Measurements from ENCODE around the gene RGS9. TPM values are rescaled to one million over a fixed set of nuclear protein-coding genes. Genes with fewer than 3 reads are reported as not detected.

The RGS9 gene
- total and polyA plus RNA-seq, 10 of the 15 experiments (the other 5 are each of a cell fraction or from before 2014, with no cell fraction given) = 1.1 to 10.6 (median 5.6) TPM

DNA sequence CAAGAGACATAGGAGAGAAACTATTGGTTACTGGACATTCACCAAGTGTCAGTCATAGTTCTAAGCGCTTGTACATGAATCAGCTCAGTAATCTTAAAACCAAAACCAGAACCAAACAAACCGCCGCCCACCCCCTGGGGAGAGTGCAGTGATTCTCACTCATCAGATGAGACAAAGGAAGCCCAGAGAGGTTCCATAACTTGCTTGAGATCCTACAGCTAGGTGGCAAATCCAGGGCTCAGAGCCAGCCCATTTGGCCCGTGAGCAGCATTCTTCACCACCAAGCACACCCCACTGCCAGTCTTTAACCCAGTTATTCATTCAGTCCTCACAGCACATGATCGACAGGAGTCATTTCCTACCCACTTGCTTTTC, 37.2 kb upstream of the RGS9 start (continued):
- TF ChIP-seq MXI1 (IDR thresholded peaks at IDR 0.05; ENCODE audit: low read depth, low read length) (peak; percentile 22; the same call in 1 of the 2 replicates), ZZZ3 (IDR thresholded peaks at IDR 0.05; ENCODE audit: control insufficient read depth, insufficient read length, low read depth) (no peak), CBX3 (IDR thresholded peaks at IDR 0.05; ENCODE audit: borderline replicate concordance, low read depth) (no peak), MTA2 (IDR thresholded peaks at IDR 0.05; ENCODE audit: low read depth) (0 out of 2 replicates have a peak, but pooled peaks have one; percentile 57), JUNB (IDR thresholded peaks at IDR 0.05) (peak; percentile 71), SMARCA5 (IDR thresholded peaks at IDR 0.05) (peak; percentile 64; the same call in 1 of the 2 replicates), BCL11A (IDR thresholded peaks at IDR 0.05; ENCODE audit: low read depth, low read length) (peak; percentile 65; the same call in 1 of the 2 replicates), DPF2 (IDR thresholded peaks at IDR 0.05) (no peak), POLR2AphosphoS2 (IDR thresholded peaks at IDR 0.05; ENCODE audit: low read depth, low read length) (no peak), IKZF1 (conservative IDR thresholded peaks at IDR 0.05) (peak; percentile 38; the same call in 1 of the 2 replicates), RAD21 (IDR thresholded peaks at IDR 0.05; ENCODE audit: insufficient read depth, low read depth, low read length) (no peak), SMC3 (IDR thresholded peaks at IDR 0.05; ENCODE audit: borderline replicate concordance, low read length) (0 out of 2 replicates have a peak, but pooled peaks have one; percentile 14), TARDBP (IDR thresholded peaks at IDR 0.05; ENCODE audit: borderline replicate concordance) (0 out of 2 replicates have a peak, but pooled peaks have one; percentile 35), HSF1 (IDR thresholded peaks at IDR 0.05; ENCODE audit: low read depth, low read length) (no peak), NR2C2 (IDR thresholded peaks at IDR 0.05; ENCODE audit: borderline replicate concordance, control insufficient read depth, insufficient read length, low read depth) (no peak), YY1 (IDR thresholded peaks at IDR 0.05; ENCODE audit: low read depth, low read length) (no peak; the same call in 1 of the 2 replicates)
- TF ChIP-seq, protein P1, sequence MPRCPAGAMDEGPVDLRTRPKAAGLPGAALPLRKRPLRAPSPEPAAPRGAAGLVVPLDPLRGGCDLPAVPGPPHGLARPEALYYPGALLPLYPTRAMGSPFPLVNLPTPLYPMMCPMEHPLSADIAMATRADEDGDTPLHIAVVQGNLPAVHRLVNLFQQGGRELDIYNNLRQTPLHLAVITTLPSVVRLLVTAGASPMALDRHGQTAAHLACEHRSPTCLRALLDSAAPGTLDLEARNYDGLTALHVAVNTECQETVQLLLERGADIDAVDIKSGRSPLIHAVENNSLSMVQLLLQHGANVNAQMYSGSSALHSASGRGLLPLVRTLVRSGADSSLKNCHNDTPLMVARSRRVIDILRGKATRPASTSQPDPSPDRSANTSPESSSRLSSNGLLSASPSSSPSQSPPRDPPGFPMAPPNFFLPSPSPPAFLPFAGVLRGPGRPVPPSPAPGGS (IDR thresholded peaks at IDR 0.05; ENCODE audit: borderline replicate concordance, insufficient read depth, low read depth, low read length, poor library complexity, severe bottlenecking) = peak; percentile 71
- TF ChIP-seq, protein P2, sequence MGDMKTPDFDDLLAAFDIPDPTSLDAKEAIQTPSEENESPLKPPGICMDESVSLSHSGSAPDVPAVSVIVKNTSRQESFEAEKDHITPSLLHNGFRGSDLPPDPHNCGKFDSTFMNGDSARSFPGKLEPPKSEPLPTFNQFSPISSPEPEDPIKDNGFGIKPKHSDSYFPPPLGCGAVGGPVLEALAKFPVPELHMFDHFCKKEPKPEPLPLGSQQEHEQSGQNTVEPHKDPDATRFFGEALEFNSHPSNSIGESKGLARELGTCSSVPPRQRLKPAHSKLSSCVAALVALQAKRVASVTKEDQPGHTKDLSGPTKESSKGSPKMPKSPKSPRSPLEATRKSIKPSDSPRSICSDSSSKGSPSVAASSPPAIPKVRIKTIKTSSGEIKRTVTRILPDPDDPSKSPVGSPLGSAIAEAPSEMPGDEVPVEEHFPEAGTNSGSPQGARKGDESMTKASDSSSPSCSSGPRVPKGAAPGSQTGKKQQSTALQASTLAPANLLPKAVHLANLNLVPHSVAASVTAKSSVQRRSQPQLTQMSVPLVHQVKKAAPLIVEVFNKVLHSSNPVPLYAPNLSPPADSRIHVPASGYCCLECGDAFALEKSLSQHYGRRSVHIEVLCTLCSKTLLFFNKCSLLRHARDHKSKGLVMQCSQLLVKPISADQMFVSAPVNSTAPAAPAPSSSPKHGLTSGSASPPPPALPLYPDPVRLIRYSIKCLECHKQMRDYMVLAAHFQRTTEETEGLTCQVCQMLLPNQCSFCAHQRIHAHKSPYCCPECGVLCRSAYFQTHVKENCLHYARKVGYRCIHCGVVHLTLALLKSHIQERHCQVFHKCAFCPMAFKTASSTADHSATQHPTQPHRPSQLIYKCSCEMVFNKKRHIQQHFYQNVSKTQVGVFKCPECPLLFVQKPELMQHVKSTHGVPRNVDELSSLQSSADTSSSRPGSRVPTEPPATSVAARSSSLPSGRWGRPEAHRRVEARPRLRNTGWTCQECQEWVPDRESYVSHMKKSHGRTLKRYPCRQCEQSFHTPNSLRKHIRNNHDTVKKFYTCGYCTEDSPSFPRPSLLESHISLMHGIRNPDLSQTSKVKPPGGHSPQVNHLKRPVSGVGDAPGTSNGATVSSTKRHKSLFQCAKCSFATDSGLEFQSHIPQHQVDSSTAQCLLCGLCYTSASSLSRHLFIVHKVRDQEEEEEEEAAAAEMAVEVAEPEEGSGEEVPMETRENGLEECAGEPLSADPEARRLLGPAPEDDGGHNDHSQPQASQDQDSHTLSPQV (IDR thresholded peaks at IDR 0.05) = no peak
- TF ChIP-seq, protein P3, sequence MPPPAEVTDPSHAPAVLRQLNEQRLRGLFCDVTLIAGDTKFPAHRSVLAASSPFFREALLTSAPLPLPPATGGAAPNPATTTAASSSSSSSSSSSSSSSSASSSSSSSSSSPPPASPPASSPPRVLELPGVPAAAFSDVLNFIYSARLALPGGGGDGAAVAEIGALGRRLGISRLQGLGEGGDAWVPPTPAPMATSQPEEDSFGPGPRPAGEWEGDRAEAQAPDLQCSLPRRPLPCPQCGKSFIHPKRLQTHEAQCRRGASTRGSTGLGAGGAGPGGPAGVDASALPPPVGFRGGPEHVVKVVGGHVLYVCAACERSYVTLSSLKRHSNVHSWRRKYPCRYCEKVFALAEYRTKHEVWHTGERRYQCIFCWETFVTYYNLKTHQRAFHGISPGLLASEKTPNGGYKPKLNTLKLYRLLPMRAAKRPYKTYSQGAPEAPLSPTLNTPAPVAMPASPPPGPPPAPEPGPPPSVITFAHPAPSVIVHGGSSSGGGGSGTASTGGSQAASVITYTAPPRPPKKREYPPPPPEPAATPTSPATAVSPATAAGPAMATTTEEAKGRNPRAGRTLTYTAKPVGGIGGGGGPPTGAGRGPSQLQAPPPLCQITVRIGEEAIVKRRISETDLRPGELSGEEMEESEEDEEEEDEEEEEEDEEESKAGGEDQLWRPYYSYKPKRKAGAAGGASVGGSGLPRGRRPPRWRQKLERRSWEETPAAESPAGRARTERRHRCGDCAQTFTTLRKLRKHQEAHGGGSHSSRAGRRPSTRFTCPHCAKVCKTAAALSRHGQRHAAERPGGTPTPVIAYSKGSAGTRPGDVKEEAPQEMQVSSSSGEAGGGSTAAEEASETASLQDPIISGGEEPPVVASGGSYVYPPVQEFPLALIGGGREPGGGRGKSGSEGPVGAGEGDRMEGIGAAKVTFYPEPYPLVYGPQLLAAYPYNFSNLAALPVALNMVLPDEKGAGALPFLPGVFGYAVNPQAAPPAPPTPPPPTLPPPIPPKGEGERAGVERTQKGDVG (CRISPR knock-in tag; IDR thresholded peaks at IDR 0.05) = no peak

Measured in GM12878 (cell line).